SU-DHL-6 (cell line): Measurements from ENCODE around the gene HIPK4.

Source experiments
- EZH2phosphoT487 ChIP-seq: fragments of 200-600 bp; sonication (generic), shearing (Covaris generic); conservative IDR thresholded peaks from 2 replicates; pipeline ENCODE4 v1.6.1; 2018; ENCODE audit warnings: mild to moderate bottlenecking, antibody characterized with exemption, low read length, moderate library complexity, mixed read lengths
- TF ChIP-seq, protein P1 (sequence below): fragments of 200-600 bp; sonication (generic); IDR thresholded peaks from one replicate; pipeline ENCODE4 v1.5.1; 2017; ENCODE audit warnings: antibody characterized with exemption, mild to moderate bottlenecking, low read length, moderate library complexity; ENCODE audit not compliant: insufficient read depth, poor library complexity, severe bottlenecking

DNA sequence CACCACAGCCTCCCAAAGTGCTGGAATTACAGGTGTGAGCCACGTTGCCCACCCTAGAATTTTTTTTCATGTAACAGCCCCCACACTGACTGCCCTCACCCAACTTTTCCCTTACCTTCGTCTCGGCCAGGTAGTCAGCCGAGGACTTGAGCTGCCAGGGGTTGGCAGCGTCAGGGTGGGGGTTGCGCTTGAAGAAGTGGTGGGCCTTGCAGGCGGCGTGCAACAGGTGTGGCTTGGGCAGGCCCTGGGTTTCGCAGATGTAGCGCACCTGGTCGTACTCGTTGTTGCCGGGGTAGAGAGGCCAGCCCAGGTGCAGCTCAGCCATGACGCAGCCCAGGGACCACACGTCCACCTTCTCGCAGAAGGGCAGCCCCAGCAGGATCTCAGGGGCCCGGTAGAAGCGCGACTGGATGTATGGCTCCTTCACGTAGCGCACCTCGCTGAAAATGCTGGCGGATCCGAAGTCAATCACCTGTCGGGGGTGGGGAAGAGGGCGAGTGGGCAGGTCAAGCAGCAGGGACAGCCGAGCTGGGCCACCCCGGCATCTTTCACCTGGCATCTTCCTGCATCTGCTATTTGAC, 6.2 kb downstream of the HIPK4 start:
- TF ChIP-seq, protein P1, sequence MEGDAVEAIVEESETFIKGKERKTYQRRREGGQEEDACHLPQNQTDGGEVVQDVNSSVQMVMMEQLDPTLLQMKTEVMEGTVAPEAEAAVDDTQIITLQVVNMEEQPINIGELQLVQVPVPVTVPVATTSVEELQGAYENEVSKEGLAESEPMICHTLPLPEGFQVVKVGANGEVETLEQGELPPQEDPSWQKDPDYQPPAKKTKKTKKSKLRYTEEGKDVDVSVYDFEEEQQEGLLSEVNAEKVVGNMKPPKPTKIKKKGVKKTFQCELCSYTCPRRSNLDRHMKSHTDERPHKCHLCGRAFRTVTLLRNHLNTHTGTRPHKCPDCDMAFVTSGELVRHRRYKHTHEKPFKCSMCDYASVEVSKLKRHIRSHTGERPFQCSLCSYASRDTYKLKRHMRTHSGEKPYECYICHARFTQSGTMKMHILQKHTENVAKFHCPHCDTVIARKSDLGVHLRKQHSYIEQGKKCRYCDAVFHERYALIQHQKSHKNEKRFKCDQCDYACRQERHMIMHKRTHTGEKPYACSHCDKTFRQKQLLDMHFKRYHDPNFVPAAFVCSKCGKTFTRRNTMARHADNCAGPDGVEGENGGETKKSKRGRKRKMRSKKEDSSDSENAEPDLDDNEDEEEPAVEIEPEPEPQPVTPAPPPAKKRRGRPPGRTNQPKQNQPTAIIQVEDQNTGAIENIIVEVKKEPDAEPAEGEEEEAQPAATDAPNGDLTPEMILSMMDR: no peak
- TF ChIP-seq EZH2phosphoT487: no peak
